GM19099 (cell line): Measurements from ENCODE around the gene PNMA5.

ENCODE experiments used
- POLR2A ChIP-seq: IDR thresholded peaks from 3 replicates; pipeline ENCODE4 v1.6.1; 2011; ENCODE audit warnings: low read depth; ENCODE audit not compliant: insufficient read length; ENCODE audit errors: extremely low read depth

The PNMA5 gene

GRCh38 chrX:152993933-152994332 is at the start of gene PNMA5:
TSS of gene PNMA5 (minus strand) at chrX:152994116. CDS start at chrX:152991598, 2,518 bp downstream.
- TF ChIP-seq POLR2A: no peak

GRCh38 chrX:153032397-153033118 is 38.6 kb upstream of the PNMA5 start:
- peak; percentile 50 for TF ChIP-seq POLR2A

- no peak for TF ChIP-seq POLR2A
Observed at GRCh38 chrX:153030801-153031200, 36.9 kb upstream of the PNMA5 start.

GRCh38 chrX:153029875-153030274 is 36.0 kb upstream of the PNMA5 start:
- no peak for TF ChIP-seq POLR2A

- TF ChIP-seq POLR2A: no peak
Observed at GRCh38 chrX:153029162-153029561, 35.2 kb upstream of the PNMA5 start.

- TF ChIP-seq POLR2A: no peak
Observed at GRCh38 chrX:153019166-153019565, 25.2 kb upstream of the PNMA5 start.

- TF ChIP-seq POLR2A: no peak
Observed at GRCh38 chrX:153004780-153005179, 10.9 kb upstream of the PNMA5 start.

GRCh38 chrX:153003981-153004380 is 10.1 kb upstream of the PNMA5 start:
- TF ChIP-seq POLR2A: no peak

- TF ChIP-seq POLR2A: no peak
Observed at GRCh38 chrX:152997337-152997736, 3.4 kb upstream of the PNMA5 start.

- no peak for TF ChIP-seq POLR2A
Observed at GRCh38 chrX:152992115-152992514, 1.8 kb downstream of the PNMA5 start.

GRCh38 chrX:152991123-152991522 is 2.8 kb downstream of the PNMA5 start:
- TF ChIP-seq POLR2A: no peak

GRCh38 chrX:152989292-152989658 is 4.6 kb downstream of the PNMA5 start:
- no peak for TF ChIP-seq POLR2A

- no peak for TF ChIP-seq POLR2A
Observed at GRCh38 chrX:152988536-152989291, 5.2 kb downstream of the PNMA5 start.

GRCh38 chrX:152987801-152988200 is 6.1 kb downstream of the PNMA5 start:
- TF ChIP-seq POLR2A: no peak

- no peak for TF ChIP-seq POLR2A
Observed at GRCh38 chrX:152968193-152968592, 25.7 kb downstream of the PNMA5 start.

GRCh38 chrX:152960115-152960514 is 33.8 kb downstream of the PNMA5 start:
- no peak for TF ChIP-seq POLR2A
